OCI-LY1 (cell line): Measurements from ENCODE around the gene OR13D1.
"Not testable (repeated sequence)": the region's sequence is repeated elsewhere in the genome, so short reads cannot be mapped to it uniquely, and the experiment has no call there.

Source experiments
- H2AFZ ChIP-seq: fragments of 200-600 bp; sonication (generic), shearing (Covaris generic); 2 replicates; pipeline ENCODE4 v1.6.0; 2014; ENCODE audit warnings: antibody characterized with exemption, mild to moderate bottlenecking, low read length
- H3F3A ChIP-seq: fragments of 200-600 bp; sonication (generic), shearing (Covaris generic); 2 replicates; pipeline ENCODE4 v1.6.0; 2014; ENCODE audit warnings: mild to moderate bottlenecking, antibody characterized with exemption, low read length, moderate library complexity; ENCODE audit not compliant: insufficient read depth
- H3K27ac ChIP-seq: fragments of 200-600 bp; sonication (generic); 2 replicates; pipeline ENCODE4 v1.5.1; 2014; ENCODE audit warnings: low read length, mixed run types, mild to moderate bottlenecking, low read depth; ENCODE audit not compliant: poor library complexity, severe bottlenecking
- H3K27me3 ChIP-seq: fragments of 200-600 bp; sonication (generic); 2 replicates; pipeline ENCODE4 v1.6.0; 2014; ENCODE audit warnings: antibody characterized with exemption, mild to moderate bottlenecking, low read length, moderate library complexity; ENCODE audit not compliant: insufficient read depth
- H3K36me3 ChIP-seq: fragments of 200-600 bp; sonication (generic); 2 replicates; pipeline ENCODE4 v1.6.1; 2014; ENCODE audit warnings: mild to moderate bottlenecking, antibody characterized with exemption, low read length, moderate library complexity, mixed read lengths; ENCODE audit not compliant: insufficient read depth
- H3K4me1 ChIP-seq: fragments of 200-600 bp; sonication (generic); 2 replicates; pipeline ENCODE4 v1.5.1; 2014; ENCODE audit warnings: mild to moderate bottlenecking, low read length, moderate library complexity; ENCODE audit not compliant: insufficient read depth, severe bottlenecking
- H3K4me2 ChIP-seq: fragments of 200-600 bp; sonication (generic), shearing (Covaris generic); 2 replicates; pipeline ENCODE4 v1.6.1; 2014; ENCODE audit warnings: low read length
- H3K4me3 ChIP-seq: fragments of 200-600 bp; sonication (generic); 2 replicates; pipeline ENCODE4 v1.5.1; 2014; ENCODE audit warnings: low read length, low read depth, mild to moderate bottlenecking, mixed read lengths; ENCODE audit not compliant: poor library complexity, severe bottlenecking
- H3K79me2 ChIP-seq: fragments of 200-600 bp; shearing (Covaris generic); 2 replicates; pipeline ENCODE4 v1.6.1; 2016; ENCODE audit warnings: mixed run types, low read length, mixed read lengths; ENCODE audit not compliant: insufficient read depth
- H3K9ac ChIP-seq: fragments of 200-600 bp; sonication (generic), shearing (Covaris generic); 2 replicates; pipeline ENCODE4 v1.6.1; 2014; ENCODE audit warnings: mild to moderate bottlenecking, low read length, mixed read lengths
- H3K9me2 ChIP-seq: fragments of 200-600 bp; sonication (generic), shearing (Covaris generic); 2 replicates; pipeline ENCODE4 v1.6.1; 2014; ENCODE audit warnings: low read depth, mild to moderate bottlenecking, low read length, mixed read lengths
- H3K9me3 ChIP-seq: fragments of 200-600 bp; shearing (Covaris generic); 2 replicates; pipeline ENCODE4 v1.6.1; 2014; ENCODE audit warnings: low read length, mixed read lengths
- H4K20me1 ChIP-seq: fragments of 200-600 bp; sonication (generic), shearing (Covaris generic); 2 replicates; pipeline ENCODE4 v1.6.0; 2016; ENCODE audit warnings: mild to moderate bottlenecking, low read length; ENCODE audit not compliant: insufficient read depth
- EZH2 ChIP-seq: fragments of 200-600 bp; sonication (generic), shearing (Covaris generic); IDR thresholded peaks from 2 replicates; pipeline ENCODE4 v1.8.0; 2017; ENCODE audit warnings: borderline replicate concordance, mixed run types, mild to moderate bottlenecking, antibody characterized with exemption, low read length, moderate library complexity, mixed read lengths
- TF ChIP-seq, protein P1 (sequence below): fragments of 200-600 bp; sonication (generic), shearing (Covaris generic); IDR thresholded peaks from 2 replicates; pipeline ENCODE4 v1.5.1; 2017; ENCODE audit warnings: mild to moderate bottlenecking, antibody characterized with exemption, low read length, moderate library complexity, mixed read lengths

Gene OR13D1

DNA sequence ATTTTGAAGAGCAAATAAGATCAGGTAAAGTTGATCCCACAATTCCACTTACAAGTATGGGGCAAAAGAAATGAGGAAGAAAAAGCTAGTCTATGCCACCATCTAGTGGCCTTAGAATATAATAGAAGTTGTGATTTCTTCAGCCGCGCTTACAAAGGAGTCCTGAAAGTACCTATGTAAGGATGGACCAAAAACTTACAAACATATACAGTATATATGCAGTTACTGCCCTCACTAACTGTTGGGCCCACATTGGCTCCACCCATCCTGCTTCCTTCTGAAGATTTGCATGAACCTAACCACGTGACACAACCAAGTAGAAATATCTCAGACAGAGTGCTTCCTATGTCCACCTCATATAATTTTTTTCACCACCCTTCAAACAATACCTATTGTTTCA is 11.7 kb upstream of the OR13D1 start:
- no peak overlapping the region for H3K4me2 ChIP-seq
- no peak overlapping the region for H2AFZ ChIP-seq
- H3K79me2 ChIP-seq: no peaks in the 10 kb centered on the region
- no peaks in the 10 kb centered on the region for H4K20me1 ChIP-seq
- TF ChIP-seq, protein P1, sequence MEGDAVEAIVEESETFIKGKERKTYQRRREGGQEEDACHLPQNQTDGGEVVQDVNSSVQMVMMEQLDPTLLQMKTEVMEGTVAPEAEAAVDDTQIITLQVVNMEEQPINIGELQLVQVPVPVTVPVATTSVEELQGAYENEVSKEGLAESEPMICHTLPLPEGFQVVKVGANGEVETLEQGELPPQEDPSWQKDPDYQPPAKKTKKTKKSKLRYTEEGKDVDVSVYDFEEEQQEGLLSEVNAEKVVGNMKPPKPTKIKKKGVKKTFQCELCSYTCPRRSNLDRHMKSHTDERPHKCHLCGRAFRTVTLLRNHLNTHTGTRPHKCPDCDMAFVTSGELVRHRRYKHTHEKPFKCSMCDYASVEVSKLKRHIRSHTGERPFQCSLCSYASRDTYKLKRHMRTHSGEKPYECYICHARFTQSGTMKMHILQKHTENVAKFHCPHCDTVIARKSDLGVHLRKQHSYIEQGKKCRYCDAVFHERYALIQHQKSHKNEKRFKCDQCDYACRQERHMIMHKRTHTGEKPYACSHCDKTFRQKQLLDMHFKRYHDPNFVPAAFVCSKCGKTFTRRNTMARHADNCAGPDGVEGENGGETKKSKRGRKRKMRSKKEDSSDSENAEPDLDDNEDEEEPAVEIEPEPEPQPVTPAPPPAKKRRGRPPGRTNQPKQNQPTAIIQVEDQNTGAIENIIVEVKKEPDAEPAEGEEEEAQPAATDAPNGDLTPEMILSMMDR: peak; percentile 63
- no peak for TF ChIP-seq EZH2
- H3K4me3 ChIP-seq: no peak overlapping the region
- H3K9me3 ChIP-seq: no peaks in the 10 kb centered on the region
- H3K27ac ChIP-seq: no peak overlapping the region
- H3K27me3 ChIP-seq: no peaks in the 10 kb centered on the region
- H3F3A ChIP-seq: no peaks in the 10 kb centered on the region
- no peak overlapping the region for H3K9ac ChIP-seq
- no peaks in the 10 kb centered on the region for H3K9me2 ChIP-seq
- no peaks in the 10 kb centered on the region for H3K4me1 ChIP-seq
- no peaks in the 10 kb centered on the region for H3K36me3 ChIP-seq

DNA sequence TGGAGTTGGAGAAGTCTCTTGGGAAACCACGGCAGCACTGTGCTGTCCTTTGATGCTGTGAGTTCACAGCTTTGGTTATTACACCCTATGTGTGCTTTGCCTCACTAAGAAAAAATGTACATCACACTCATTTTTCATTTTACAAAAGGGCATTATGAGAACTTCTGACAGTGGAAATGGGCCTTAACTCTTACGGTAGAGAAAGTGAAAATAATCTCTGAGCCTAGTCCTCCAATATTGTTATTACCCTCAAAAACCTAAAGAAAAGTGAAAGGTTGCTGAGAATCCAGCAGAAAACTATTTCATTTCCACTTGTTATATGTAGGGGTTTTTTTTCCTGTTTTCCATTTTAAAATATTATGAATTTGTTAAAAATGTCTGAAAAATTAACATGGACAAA is 8.2 kb upstream of the OR13D1 start:
- Histone ChIP-seq H3K4me2 (no peak overlapping the region), H3K9me3 (no peaks in the 10 kb centered on the region), H3K79me2 (no peaks in the 10 kb centered on the region), H3K36me3 (no peaks in the 10 kb centered on the region), H3K4me3 (no peak overlapping the region), H3K4me1 (no peaks in the 10 kb centered on the region), H3F3A (no peaks in the 10 kb centered on the region), H3K27me3 (no peaks in the 10 kb centered on the region), H3K27ac (no peak overlapping the region), H3K9ac (no peak overlapping the region), H2AFZ (no peak overlapping the region), H3K9me2 (no peaks in the 10 kb centered on the region), H4K20me1 (no peaks in the 10 kb centered on the region)
- TF ChIP-seq, protein P1: no peak
- no peak for TF ChIP-seq EZH2

DNA sequence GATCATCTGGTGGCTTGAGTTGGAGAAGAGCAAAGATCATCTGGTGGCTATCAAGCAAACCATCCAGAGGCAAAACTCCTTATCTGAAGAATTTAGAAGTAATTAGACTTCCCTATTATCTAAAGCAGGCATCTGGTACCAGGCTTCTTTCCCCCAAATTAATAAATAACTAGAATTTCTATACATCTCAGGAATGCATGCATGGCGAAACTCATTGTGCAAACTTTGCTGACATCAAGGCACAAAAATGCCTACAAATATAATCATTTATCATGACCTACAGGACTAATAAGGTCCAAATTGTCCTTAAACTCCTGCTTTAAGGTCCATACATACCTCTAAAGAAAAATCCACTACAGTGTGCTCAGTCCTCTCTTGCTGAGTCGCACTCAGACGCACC is 6.0 kb downstream of the OR13D1 start:
- Histone ChIP-seq H3K9me3 (no peaks in the 10 kb centered on the region), H3K79me2 (no peaks in the 10 kb centered on the region), H3K9ac (no peak overlapping the region), H3K4me3 (no peak overlapping the region), H3K27ac (no peak overlapping the region), H2AFZ (no peak overlapping the region), H4K20me1 (no peaks in the 10 kb centered on the region), H3F3A (no peaks in the 10 kb centered on the region), H3K4me2 (no peak overlapping the region), H3K27me3 (no peaks in the 10 kb centered on the region), H3K4me1 (no peaks in the 10 kb centered on the region), H3K9me2 (no peaks in the 10 kb centered on the region), H3K36me3 (no peaks in the 10 kb centered on the region)
- TF ChIP-seq, protein P1: no peak
- TF ChIP-seq EZH2: no peak

DNA sequence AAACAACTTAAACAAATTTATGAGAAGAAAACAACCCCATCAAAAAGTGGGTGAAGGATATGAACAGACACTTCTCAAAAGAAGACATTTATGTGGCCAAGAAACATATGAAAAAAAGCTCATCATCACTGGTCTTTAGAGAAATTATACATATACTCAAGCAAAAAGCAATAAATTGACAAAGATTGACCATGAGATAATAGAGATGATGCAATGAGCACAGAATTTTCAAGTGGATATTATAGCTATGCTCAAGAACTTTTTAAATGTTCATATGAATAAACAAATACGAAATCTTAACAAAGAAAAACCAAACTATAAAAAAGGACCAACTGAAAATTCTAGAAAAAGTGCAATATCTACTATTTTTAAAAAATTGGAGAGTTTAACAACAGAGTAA is 14.4 kb downstream of the OR13D1 start:
- H3F3A ChIP-seq, H3K9me2 ChIP-seq, H3K4me3 ChIP-seq, H2AFZ ChIP-seq, H4K20me1 ChIP-seq, H3K79me2 ChIP-seq, H3K36me3 ChIP-seq, H3K27me3 ChIP-seq, H3K4me2 ChIP-seq, H3K9ac ChIP-seq, H3K4me1 ChIP-seq, H3K27ac ChIP-seq, H3K9me3 ChIP-seq: not testable (repeated sequence)
